GM18861 (cell line): ENCODE data around the gene NUDT14.

Source experiments
- ATAC-seq: cut with Tn5 transposase; IDR thresholded peaks from one replicate; pipeline ENCODE4 v1.9.1; 2021; ENCODE audit not compliant: unreplicated experiment

Gene NUDT14

GRCh38 chr14:105180592-105181548 lies at the start of gene NUDT14:
TSS of gene NUDT14 (minus strand) at chr14:105181312. CDS start at chr14:105181209, 103 bp downstream.
- no peak for ATAC-seq

GRCh38 chr14:105229099-105229655 lies 48.1 kb upstream of the NUDT14 start:
- ATAC-seq: no peak

- ATAC-seq: no peak
Observed at GRCh38 chr14:105228562-105228961, 47.5 kb upstream of the NUDT14 start.

GRCh38 chr14:105227346-105227745 lies 46.2 kb upstream of the NUDT14 start:
- ATAC-seq: no peak

GRCh38 chr14:105226198-105226597 lies 45.1 kb upstream of the NUDT14 start:
- ATAC-seq: no peak

- ATAC-seq: no peak
Observed at GRCh38 chr14:105224845-105225570, 43.9 kb upstream of the NUDT14 start.

GRCh38 chr14:105223770-105224544 lies 42.8 kb upstream of the NUDT14 start:
- no peak for ATAC-seq

- ATAC-seq: no peak
Observed at GRCh38 chr14:105223260-105223659, 42.1 kb upstream of the NUDT14 start.

GRCh38 chr14:105221598-105222178 lies 40.6 kb upstream of the NUDT14 start:
- ATAC-seq: no peak

GRCh38 chr14:105220699-105221597 lies 39.8 kb upstream of the NUDT14 start:
- ATAC-seq: no peak

GRCh38 chr14:105219753-105220152 lies 38.6 kb upstream of the NUDT14 start:
- no peak for ATAC-seq

- no peak for ATAC-seq
Observed at GRCh38 chr14:105219043-105219612, 38.0 kb upstream of the NUDT14 start.

- ATAC-seq: no peak
Observed at GRCh38 chr14:105218611-105219010, 37.5 kb upstream of the NUDT14 start.

- ATAC-seq: no peak
Observed at GRCh38 chr14:105217774-105218173, 36.7 kb upstream of the NUDT14 start.

- ATAC-seq: no peak
Observed at GRCh38 chr14:105216490-105217247, 35.6 kb upstream of the NUDT14 start.

GRCh38 chr14:105215602-105216001 lies 34.5 kb upstream of the NUDT14 start:
- ATAC-seq: no peak

- no peak for ATAC-seq
Observed at GRCh38 chr14:105214324-105214915, 33.3 kb upstream of the NUDT14 start.

- no peak for ATAC-seq
Observed at GRCh38 chr14:105213361-105213760, 32.2 kb upstream of the NUDT14 start.
